Measurements from ENCODE around the gene PXYLP1. TPM values are rescaled to one million over a fixed set of nuclear protein-coding genes. Genes with fewer than 3 reads are reported as not detected.

PXYLP1 gene
- total and polyA plus RNA-seq, 2 of the 8 experiments (the other 6 are each of a cell fraction or from before 2014, with no cell fraction given): 19.4 to 20.6 TPM

DNA sequence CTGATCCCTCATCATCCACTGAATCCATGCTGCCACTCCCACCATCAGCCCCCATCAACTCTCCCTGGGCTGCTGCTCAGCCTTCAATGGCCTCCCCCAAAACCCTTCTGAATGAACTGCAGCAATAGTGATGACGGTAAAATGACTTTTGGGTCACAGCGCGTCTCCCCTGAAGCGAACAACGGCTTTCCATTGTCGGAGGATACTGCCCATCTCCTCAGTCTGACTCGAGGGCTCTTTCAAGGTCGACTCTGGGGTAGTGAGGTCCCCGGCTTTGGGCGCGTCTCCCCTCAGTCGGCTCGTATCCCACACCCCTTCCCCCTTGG, 79.5 kb downstream of the PXYLP1 start (continued):
- TF ChIP-seq RXRA (IDR thresholded peaks at IDR 0.05; ENCODE audit: insufficient read depth, low read depth, low read length): no peak
